Thoracic aorta (tissue), 2 donors: ENCODE results near the gene PTPRR. TPM values are rescaled to one million over a fixed set of nuclear protein-coding genes. Genes with fewer than 3 reads are reported as not detected.

Experiments
- ATAC-seq: fragments of 150-250 bp; one replicate; pipeline ENCODE4 v1.8.0; 2017; ENCODE audit warnings: low read depth; ENCODE audit not compliant: insufficient number of reproducible peaks, low FRiP score
- DNase-seq: peaks from one replicate; pipeline ENCODE4 v3.0.0-alpha.2; 2020; ENCODE audit warnings: low spot score
- H3K27ac ChIP-seq, 2 donors: fragments of 200-600 bp; sonication (generic); 1 replicate in 1 of 2; 2 replicates in 1 of 2; pipeline ENCODE4 v1.5.1; 2016; ENCODE audit warnings: mild to moderate bottlenecking in 2 of 2, moderate library complexity in 2 of 2
- H3K27me3 ChIP-seq: fragments of 200-600 bp; sonication (generic); replicated peaks from 2 replicates; pipeline ENCODE4 v1.6.0; 2016; ENCODE audit warnings: mild to moderate bottlenecking; ENCODE audit not compliant: insufficient read depth
- H3K36me3 ChIP-seq: fragments of 200-600 bp; sonication (generic); one replicate; pipeline ENCODE4 v1.5.1; 2016
- H3K4me1 ChIP-seq, 2 donors: fragments of 200-600 bp; sonication (generic); 1 replicate in 1 of 2; 2 replicates in 1 of 2; pipeline versions ENCODE4 v1.5.1 to v1.6.0; 2016; ENCODE audit warnings: low read depth in 2 of 2, mild to moderate bottlenecking in 1 of 2; ENCODE audit not compliant: control insufficient read depth in 1 of 2
- H3K4me3 ChIP-seq: fragments of 200-600 bp; sonication (generic); 2 replicates; pipeline ENCODE4 v1.5.1; 2016; ENCODE audit warnings: mild to moderate bottlenecking
- H3K9me3 ChIP-seq: fragments of 200-600 bp; sonication (generic); 2 replicates; pipeline ENCODE4 v1.5.1; 2016
- CTCF ChIP-seq: fragments of 200-600 bp; sonication (generic); IDR thresholded peaks from one replicate; pipeline ENCODE4 v1.5.1; 2019; ENCODE audit warnings: antibody characterized with exemption
- total RNA-seq, 2 donors: library from RNA; depleted of rRNA; stranded (reverse); fragments of >200 nt; gene quantifications; one replicate each; pipeline versions ENCODE4 v1.1.0 to v1.2.3, GENCODE V29; 2016

PTPRR gene
- total RNA-seq, 2 donors from 2014 or later, result 0.27 to 0.35 TPM

GRCh38 chr12:70706611-70707010, 213.9 kb downstream of the PTPRR start:
- no peaks in the 10 kb centered on the region for H3K9me3 ChIP-seq
- no peaks in the 10 kb centered on the region for H3K36me3 ChIP-seq
- DNase-seq (no peak), ATAC-seq (no peak)
- H3K27ac ChIP-seq, result no peak overlapping the region
- TF ChIP-seq CTCF, result no peak
- H3K27me3 ChIP-seq, result no peaks in the 10 kb centered on the region
- H3K4me1 ChIP-seq, result no peaks in the 10 kb centered on the region
- no peak overlapping the region for H3K4me3 ChIP-seq

GRCh38 chr12:70698345-70698744, 222.2 kb downstream of the PTPRR start:
- ATAC-seq, result no peak

GRCh38 chr12:70695361-70696023, 225.0 kb downstream of the PTPRR start:
- Histone ChIP-seq H3K9me3 (no peaks in the 10 kb centered on the region), H3K27me3 (no peaks in the 10 kb centered on the region), H3K4me1 (no peaks in the 10 kb centered on the region), H3K27ac (no peak overlapping the region), H3K4me3 (no peak overlapping the region), H3K36me3 (no peaks in the 10 kb centered on the region)
- TF ChIP-seq CTCF, result no peak
- ATAC-seq (no peak), DNase-seq (no peak)

More at GRCh38 chr12:70698345-70698744, 222.2 kb downstream of the PTPRR start:
- H3K36me3 ChIP-seq, result no peaks in the 10 kb centered on the region
- no peaks in the 10 kb centered on the region for H3K9me3 ChIP-seq
- H3K4me1 ChIP-seq, result no peaks in the 10 kb centered on the region
- no peaks in the 10 kb centered on the region for H3K27me3 ChIP-seq
- H3K27ac ChIP-seq, result no peak overlapping the region
- no peak for DNase-seq
- no peak overlapping the region for H3K4me3 ChIP-seq
- no peak for TF ChIP-seq CTCF

GRCh38 chr12:70692681-70693288, 227.8 kb downstream of the PTPRR start:
- Histone ChIP-seq H3K27ac (no peak overlapping the region), H3K27me3 (no peaks in the 10 kb centered on the region), H3K36me3 (no peaks in the 10 kb centered on the region), H3K4me3 (no peak overlapping the region), H3K4me1 (no peaks in the 10 kb centered on the region), H3K9me3 (no peaks in the 10 kb centered on the region)
- peak; percentile 43 for TF ChIP-seq CTCF
- DNase-seq, result no peak
- ATAC-seq, result no peak

- no peaks in the 10 kb centered on the region for H3K9me3 ChIP-seq
- TF ChIP-seq CTCF, result no peak
- no peak overlapping the region for H3K4me3 ChIP-seq
- H3K27ac ChIP-seq, result no peak overlapping the region
- no peaks in the 10 kb centered on the region for H3K27me3 ChIP-seq
- DNase-seq (no peak), ATAC-seq (no peak)
- no peaks in the 10 kb centered on the region for H3K36me3 ChIP-seq
- no peaks in the 10 kb centered on the region for H3K4me1 ChIP-seq
Observed at GRCh38 chr12:70691018-70691672, 229.4 kb downstream of the PTPRR start.
